22Rv1 (cell line): ENCODE results near the gene SORCS2.

ENCODE experiments used
- H3K27ac ChIP-seq: fragments of 450-650 bp; 2 replicates; pipeline ENCODE4 v1.5.1; 2017
- ZFX ChIP-seq: fragments of 450-650 bp; IDR thresholded peaks from 2 replicates; pipeline ENCODE4 v1.6.1; 2017; ENCODE audit warnings: antibody characterized with exemption, borderline replicate concordance
- TF ChIP-seq, protein P1 (sequence below): fragments of 450-650 bp; IDR thresholded peaks from 2 replicates; pipeline ENCODE4 v1.5.1; 2017; ENCODE audit warnings: mild to moderate bottlenecking

The SORCS2 gene

DNA sequence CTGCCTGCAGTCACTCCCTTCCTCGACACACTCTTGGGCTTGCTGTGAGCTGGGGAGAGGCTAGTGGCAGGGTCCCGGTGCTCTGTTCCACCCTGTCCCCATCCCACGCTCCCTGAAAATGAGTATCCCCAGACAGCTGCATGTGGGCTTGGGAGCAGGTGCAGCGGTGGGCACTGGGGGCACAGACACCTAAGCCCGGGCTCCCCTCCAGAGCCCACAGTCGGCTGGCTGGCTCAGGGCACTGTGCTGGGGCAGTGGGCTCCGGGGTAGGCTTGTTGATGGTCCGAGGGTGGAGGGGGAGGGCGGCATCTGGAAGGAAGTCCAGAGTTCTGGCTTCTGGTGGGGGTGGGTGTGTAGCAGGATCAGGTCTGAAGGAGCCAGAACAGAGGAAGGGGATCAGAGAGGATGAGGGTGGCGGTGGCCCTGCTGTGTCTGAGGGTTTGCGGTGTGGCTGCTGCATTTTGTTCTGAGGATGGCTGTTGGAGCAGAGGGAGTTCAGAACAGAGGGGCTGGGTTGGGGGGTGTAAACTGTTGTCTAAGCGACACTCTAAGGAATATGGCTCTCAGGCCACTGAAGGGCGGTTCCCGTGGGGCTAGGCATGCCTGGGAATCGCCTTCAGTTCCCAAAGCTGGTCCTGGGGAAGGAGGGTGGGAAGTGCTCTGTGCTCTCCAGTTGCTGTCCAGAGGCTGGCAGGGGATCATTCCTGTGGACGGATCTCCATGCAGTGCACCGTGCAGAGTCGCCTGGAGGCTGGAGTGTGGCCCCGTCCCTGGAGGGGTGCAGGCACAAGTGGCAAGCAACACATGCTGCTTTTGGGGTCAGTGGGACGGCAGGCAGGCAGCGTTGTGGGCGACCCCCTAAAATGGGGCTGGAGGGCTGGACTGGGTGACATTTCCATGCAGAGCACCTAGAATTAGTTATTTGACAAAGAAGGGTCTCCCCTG, 114.0 kb downstream of the SORCS2 start:
- TF ChIP-seq, protein P1, sequence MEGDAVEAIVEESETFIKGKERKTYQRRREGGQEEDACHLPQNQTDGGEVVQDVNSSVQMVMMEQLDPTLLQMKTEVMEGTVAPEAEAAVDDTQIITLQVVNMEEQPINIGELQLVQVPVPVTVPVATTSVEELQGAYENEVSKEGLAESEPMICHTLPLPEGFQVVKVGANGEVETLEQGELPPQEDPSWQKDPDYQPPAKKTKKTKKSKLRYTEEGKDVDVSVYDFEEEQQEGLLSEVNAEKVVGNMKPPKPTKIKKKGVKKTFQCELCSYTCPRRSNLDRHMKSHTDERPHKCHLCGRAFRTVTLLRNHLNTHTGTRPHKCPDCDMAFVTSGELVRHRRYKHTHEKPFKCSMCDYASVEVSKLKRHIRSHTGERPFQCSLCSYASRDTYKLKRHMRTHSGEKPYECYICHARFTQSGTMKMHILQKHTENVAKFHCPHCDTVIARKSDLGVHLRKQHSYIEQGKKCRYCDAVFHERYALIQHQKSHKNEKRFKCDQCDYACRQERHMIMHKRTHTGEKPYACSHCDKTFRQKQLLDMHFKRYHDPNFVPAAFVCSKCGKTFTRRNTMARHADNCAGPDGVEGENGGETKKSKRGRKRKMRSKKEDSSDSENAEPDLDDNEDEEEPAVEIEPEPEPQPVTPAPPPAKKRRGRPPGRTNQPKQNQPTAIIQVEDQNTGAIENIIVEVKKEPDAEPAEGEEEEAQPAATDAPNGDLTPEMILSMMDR, result no peak
- H3K27ac ChIP-seq, result no peak overlapping the region

DNA sequence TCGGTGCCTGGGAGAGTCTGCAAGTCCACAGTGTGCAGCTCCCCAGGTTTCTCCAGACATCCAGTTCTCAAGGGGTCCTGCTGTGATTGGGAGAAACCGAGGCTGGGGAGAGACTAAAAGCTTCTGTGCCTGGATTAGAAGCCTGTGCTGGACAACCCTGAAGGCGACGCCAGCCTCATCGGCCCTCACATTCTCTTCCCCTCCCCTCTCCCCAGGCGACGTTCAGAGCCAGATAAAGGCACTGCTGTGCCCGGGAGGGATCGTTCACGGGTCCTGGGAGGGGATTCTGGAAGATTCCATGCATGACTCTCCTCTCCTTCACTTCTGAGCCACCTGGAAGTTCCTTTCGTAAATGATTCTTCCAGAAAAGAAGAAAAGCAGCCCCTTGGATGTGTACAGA, 114.6 kb downstream of the SORCS2 start:
- H3K27ac ChIP-seq, result no peak overlapping the region

DNA sequence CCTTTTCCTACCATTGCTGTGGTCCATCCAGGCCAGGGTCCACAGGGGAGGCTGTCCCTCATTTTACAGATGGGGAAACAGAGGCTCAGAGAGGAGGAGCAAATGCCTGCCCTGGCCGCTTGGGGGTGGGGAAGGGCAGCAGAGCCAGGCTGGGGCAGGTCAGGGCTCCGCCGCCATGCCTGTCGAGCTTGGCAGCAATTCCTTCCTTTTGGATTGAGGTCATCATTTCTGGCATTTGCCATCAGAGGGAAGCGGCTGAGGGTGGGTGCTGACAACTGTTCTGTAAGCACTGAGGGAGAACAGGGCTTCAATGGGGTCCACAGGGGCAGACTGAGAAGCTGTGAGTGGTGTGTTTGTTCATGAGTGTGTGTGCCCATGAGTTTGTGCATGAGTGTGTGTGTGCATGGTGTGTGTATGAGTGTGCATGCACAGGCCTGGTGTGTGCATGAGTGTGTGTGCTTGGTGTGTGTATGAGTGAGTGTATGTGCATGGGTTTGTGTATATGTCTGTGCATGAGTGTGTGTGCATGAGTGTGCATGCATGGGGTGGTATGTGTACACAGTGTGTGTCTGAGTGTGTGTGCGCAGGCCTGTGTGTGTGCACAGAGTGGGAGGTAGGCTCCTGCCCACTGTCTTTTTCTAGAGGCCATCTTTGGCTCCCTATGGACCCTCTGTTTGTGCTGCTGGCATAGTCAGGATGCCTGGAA, 115.2 kb downstream of the SORCS2 start:
- no peak for TF ChIP-seq ZFX
- TF ChIP-seq, protein P1, result no peak
- no peak overlapping the region for H3K27ac ChIP-seq

More for the DNA sequence above, 114.6 kb downstream of the SORCS2 start:
- TF ChIP-seq, protein P1, result no peak
- no peak for TF ChIP-seq ZFX

DNA sequence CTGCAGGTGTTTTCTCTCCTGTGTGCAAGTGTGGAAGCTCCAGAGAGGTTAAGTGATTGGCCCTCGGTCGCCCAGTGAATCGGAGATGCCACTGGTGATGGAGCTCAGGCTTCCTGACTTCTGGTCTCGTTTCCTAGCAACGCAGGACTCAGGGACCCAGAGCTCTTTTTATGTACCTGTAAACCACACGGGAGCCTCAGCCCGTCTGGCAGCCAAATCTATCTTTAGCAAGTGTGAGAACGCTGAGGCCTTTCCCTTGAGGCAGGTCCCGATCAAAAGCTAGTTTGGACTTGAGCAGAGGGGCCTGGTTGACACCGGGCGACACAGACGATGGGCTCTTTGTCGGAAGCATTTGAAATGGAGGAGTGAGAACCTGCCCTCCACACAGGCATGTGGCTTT, 116.8 kb downstream of the SORCS2 start:
- H3K27ac ChIP-seq, result no peak overlapping the region
- no peak for TF ChIP-seq ZFX
- TF ChIP-seq, protein P1, result no peak

DNA sequence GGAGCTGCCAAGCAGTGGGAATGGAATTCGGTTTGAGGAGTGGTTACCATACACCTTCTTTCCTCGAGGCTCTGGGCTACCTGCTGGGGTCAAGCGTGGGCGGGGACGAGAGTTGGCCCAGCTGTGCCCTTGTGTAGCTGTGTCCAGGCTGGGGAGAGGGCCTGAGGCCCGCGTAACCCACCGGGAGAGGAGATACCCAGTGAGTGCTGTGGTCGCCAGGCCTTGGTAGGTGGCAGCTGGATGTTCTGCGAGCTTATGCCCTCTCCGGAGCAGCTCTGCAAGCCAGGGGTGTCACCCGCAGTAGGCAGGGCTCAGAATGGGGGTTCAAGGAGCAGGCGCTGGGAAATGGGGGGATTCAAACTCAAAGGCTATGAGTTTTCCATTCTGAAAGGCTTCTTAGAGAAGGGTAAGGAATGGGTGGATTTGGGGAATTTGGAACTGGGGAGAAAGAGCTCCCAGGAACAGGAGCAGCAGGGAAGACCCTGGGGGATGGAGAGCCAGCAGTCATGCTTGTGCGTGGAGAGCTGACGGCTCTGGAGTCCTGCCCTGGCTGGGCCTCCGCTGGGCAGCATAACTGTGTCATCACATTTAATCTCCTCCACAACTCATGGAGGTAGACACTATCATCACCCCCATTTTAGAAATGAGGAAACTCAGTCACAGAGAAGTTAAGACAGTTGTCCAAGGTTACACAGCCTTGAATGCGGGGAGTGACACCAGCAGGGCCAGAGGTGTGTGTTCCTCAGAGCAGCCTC, 117.5 kb downstream of the SORCS2 start:
- TF ChIP-seq ZFX, result no peak
- TF ChIP-seq, protein P1, result no peak
- no peak overlapping the region for H3K27ac ChIP-seq

DNA sequence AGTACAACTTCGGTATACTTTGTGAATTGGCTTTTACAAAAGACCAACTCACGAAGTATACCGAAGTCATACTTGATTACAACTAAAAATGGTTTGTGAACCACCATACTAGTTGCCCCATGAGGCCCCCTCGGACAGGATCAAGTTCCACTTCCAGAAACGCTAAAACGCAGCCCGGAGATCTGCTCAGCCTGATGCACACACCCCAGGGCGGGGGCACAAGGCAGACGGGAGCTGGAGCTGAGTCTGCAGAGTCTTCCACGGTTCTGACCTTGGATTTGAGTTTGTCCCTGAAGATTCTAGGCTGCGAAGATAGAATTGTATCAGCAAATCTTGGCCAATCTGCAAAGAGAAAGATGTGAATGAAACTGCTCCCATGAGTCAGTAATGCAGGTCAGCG, 118.1 kb downstream of the SORCS2 start:
- TF ChIP-seq, protein P1, result no peak
- no peak for TF ChIP-seq ZFX
- H3K27ac ChIP-seq, result no peak overlapping the region

DNA sequence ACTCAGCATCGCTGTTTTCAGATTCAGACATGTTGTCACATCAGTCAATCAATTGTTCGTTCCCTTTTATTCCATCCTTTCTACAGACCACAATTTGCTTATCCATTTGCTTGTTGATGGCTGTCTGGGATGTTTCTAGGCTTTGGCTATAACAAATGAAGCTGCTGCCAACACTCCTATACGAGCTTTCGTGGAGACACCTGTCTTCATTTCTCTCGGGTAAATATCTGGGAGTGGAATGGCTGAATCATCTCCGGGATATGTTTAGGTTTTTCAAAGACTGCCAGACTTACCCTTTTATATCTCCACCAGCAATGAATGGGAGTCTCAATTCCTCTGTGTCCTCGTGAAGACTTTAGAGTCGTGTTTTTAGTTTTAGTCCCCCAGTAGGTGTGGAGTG, 118.9 kb downstream of the SORCS2 start:
- TF ChIP-seq, protein P1, result no peak
- TF ChIP-seq ZFX, result no peak

More for the DNA sequence above, 118.9 kb downstream of the SORCS2 start:
- H3K27ac ChIP-seq, result no peak overlapping the region
